Measurements from ENCODE around the gene FAM240B. TPM values are rescaled to one million over a fixed set of nuclear protein-coding genes. Genes with fewer than 3 reads are reported as not detected.

The FAM240B gene
- total RNA-seq, 2 donors from 2014 or later, result not detected

DNA sequence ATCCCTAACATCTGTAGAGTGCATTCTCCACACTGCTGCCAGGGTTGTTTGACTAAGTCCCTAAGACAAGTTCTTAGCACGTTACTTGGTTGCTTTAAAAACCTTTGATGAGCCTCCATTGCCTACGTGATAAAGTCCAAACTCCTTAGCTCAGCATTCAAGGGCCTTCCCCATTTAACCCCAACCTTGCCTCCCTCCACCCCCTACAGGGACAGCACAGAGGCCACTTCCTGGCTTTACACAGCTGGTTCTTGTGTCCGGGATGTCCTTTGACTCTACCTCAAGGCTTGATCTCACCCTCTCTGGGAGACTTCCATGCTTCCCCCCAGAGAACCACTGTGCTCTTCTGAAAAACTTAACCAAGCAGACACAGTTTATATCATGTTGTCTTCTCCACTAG, 29.4 kb downstream of the FAM240B start:
- peaks cover 9 to 22% of the 10 kb centered on the region in 2 donors for H3K27me3 Mint-ChIP-seq
- H3K4me1 Mint-ChIP-seq (ENCODE audit: low read depth in 2 of 2), result peaks cover 0 to 9% of the 10 kb centered on the region in 2 donors

DNA sequence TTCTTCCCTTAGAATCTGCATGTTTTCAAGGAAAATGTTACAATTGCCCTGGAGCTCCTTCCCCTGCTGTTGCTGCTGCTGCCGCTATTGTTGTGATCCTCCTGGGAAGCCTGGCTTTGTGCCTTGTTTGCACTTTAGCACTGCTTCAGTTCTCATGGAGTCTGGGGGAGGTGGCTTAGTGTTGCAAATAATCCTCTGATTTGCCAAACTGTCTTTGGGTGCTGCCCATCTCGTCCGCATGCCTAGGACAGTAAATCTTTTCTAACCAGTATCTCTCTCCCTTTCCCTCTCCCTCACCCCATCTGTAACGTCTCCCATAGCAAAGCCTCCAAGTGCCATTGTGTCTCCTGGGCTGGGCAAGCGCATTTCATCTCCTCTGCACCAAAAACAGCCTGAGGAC, 30.3 kb downstream of the FAM240B start:
- no peak overlapping the region for H3K4me3 Mint-ChIP-seq

More for the DNA sequence above, 29.4 kb downstream of the FAM240B start:
- DNase-seq (ENCODE audit: low spot score) (no peak), ATAC-seq (peak; percentile 20 to 26)
- Mint-ChIP-seq H3K36me3 (no peaks in the 10 kb centered on the region), H3K27ac (no peak overlapping the region), H3K9me3 (no peaks in the 10 kb centered on the region), H3K4me3 (no peak overlapping the region)

GRCh38 chr9:38687992-38688391, 31.9 kb downstream of the FAM240B start:
- ATAC-seq, result no peak
- DNase-seq (ENCODE audit: low spot score), result no peak
- no peaks in the 10 kb centered on the region for H3K9me3 Mint-ChIP-seq
- no peak overlapping the region for H3K4me3 Mint-ChIP-seq
- H3K27me3 Mint-ChIP-seq, result peaks cover 16 to 33% of the 10 kb centered on the region in 2 donors
- peak overlapping the region in 1 of 2 donors; percentile 72 for H3K27ac Mint-ChIP-seq
- H3K36me3 Mint-ChIP-seq, result no peaks in the 10 kb centered on the region
- H3K4me1 Mint-ChIP-seq (ENCODE audit: low read depth in 2 of 2), result peaks cover 0 to 9% of the 10 kb centered on the region in 2 donors

More for the DNA sequence above, 30.3 kb downstream of the FAM240B start:
- H3K9me3 Mint-ChIP-seq, result no peaks in the 10 kb centered on the region
- DNase-seq (ENCODE audit: low spot score), result no peak
- no peak for ATAC-seq
- no peaks in the 10 kb centered on the region for H3K36me3 Mint-ChIP-seq
- H3K27me3 Mint-ChIP-seq, result peaks cover 15 to 31% of the 10 kb centered on the region in 2 donors
- no peak overlapping the region for H3K27ac Mint-ChIP-seq
- peaks cover 0 to 9% of the 10 kb centered on the region in 2 donors for H3K4me1 Mint-ChIP-seq (ENCODE audit: low read depth in 2 of 2)

- peaks cover 14 to 29% of the 10 kb centered on the region in 2 donors for H3K27me3 Mint-ChIP-seq
- H3K36me3 Mint-ChIP-seq, result no peaks in the 10 kb centered on the region
- H3K9me3 Mint-ChIP-seq, result no peaks in the 10 kb centered on the region
- H3K4me1 Mint-ChIP-seq (ENCODE audit: low read depth in 2 of 2), result peaks cover 0 to 9% of the 10 kb centered on the region in 2 donors
- DNase-seq (ENCODE audit: low spot score), result peak; percentile 64
- ATAC-seq, result peak in 1 of 2 donors; percentile 82
- H3K27ac Mint-ChIP-seq, result peak overlapping the region in 1 of 2 donors; percentile 72
- H3K4me3 Mint-ChIP-seq, result no peak overlapping the region
Observed at GRCh38 chr9:38687389-38687842, 32.5 kb downstream of the FAM240B start.

DNA sequence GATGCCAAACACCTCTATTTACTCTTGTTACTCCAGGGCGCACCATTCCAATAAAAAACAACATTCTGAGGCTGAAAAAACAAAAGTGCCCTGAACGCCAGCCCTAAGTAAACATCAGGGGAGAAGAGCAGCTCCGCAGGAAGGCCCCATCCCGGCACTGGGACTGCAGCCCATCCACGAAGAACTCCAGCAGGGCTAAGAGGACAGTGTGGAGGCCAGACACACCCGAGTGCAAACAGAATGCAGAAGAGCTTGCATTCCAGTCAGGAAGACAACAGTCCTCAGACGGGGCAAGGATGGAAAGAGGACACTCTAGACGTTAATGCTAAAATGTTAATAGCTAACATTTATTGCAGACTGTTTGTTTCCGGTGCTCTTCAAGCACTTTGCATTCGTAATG, 33.0 kb downstream of the FAM240B start:
- Mint-ChIP-seq H3K36me3 (no peaks in the 10 kb centered on the region), H3K4me3 (no peak overlapping the region), H3K4me1 (ENCODE audit: low read depth in 2 of 2) (peaks cover 0 to 9% of the 10 kb centered on the region in 2 donors), H3K27ac (peak overlapping the region in 1 of 2 donors; percentile 72), H3K9me3 (no peaks in the 10 kb centered on the region), H3K27me3 (peaks cover 14 to 29% of the 10 kb centered on the region in 2 donors)
- DNase-seq (ENCODE audit: low spot score) (no peak), ATAC-seq (no peak)

GRCh38 chr9:38685535-38685934, 34.4 kb downstream of the FAM240B start:
- Mint-ChIP-seq H3K4me1 (ENCODE audit: low read depth in 2 of 2) (peaks cover 0 to 9% of the 10 kb centered on the region in 2 donors), H3K4me3 (no peak overlapping the region), H3K36me3 (no peaks in the 10 kb centered on the region), H3K27me3 (peaks cover 14 to 31% of the 10 kb centered on the region in 2 donors), H3K27ac (no peak overlapping the region), H3K9me3 (no peaks in the 10 kb centered on the region)
- no peak for ATAC-seq
- DNase-seq (ENCODE audit: low spot score), result no peak

GRCh38 chr9:38683336-38683735, 36.6 kb downstream of the FAM240B start:
- ATAC-seq, result no peak
- Mint-ChIP-seq H3K9me3 (no peaks in the 10 kb centered on the region), H3K27ac (no peak overlapping the region), H3K36me3 (no peaks in the 10 kb centered on the region), H3K4me3 (no peak overlapping the region), H3K27me3 (peaks cover 14 to 29% of the 10 kb centered on the region in 2 donors), H3K4me1 (ENCODE audit: low read depth in 2 of 2) (peaks cover 0 to 9% of the 10 kb centered on the region in 2 donors)
- no peak for DNase-seq (ENCODE audit: low spot score)

DNA sequence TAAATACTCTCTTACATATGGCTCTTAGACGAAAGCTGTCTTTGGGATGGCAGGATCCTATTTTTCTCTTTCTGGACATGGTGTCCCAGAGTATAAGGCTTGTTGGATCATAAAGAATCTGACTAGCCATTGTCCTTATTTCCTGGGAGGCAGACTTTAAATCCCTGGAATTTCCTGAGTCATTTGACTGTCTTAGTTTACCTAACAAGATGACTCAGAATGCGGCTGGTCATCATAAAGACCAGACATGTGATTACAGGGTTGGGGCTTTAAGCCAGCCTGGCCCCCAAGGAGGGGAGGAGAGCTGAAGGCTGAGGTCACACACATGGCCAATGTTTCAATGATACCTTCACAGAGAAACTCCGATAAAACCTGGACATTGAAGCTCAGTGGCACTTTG, 37.2 kb downstream of the FAM240B start:
- DNase-seq (ENCODE audit: low spot score) (no peak), ATAC-seq (no peak)
- H3K4me3 Mint-ChIP-seq, result no peak overlapping the region
- no peak overlapping the region for H3K27ac Mint-ChIP-seq
- no peaks in the 10 kb centered on the region for H3K36me3 Mint-ChIP-seq
- H3K27me3 Mint-ChIP-seq, result peaks cover 14 to 31% of the 10 kb centered on the region in 2 donors
- no peaks in the 10 kb centered on the region for H3K9me3 Mint-ChIP-seq
- peaks cover 0 to 7% of the 10 kb centered on the region in 2 donors for H3K4me1 Mint-ChIP-seq (ENCODE audit: low read depth in 2 of 2)

- no peak for DNase-seq (ENCODE audit: low spot score)
- Mint-ChIP-seq H3K9me3 (no peaks in the 10 kb centered on the region), H3K36me3 (no peaks in the 10 kb centered on the region), H3K27me3 (peaks cover 20 to 38% of the 10 kb centered on the region in 2 donors), H3K4me1 (ENCODE audit: low read depth in 2 of 2) (peaks cover 0 to 1% of the 10 kb centered on the region in 2 donors), H3K27ac (no peak overlapping the region), H3K4me3 (no peak overlapping the region)
- peak in 1 of 2 donors; percentile 21 for ATAC-seq
Observed at GRCh38 chr9:38681747-38682227, 38.1 kb downstream of the FAM240B start.

DNA sequence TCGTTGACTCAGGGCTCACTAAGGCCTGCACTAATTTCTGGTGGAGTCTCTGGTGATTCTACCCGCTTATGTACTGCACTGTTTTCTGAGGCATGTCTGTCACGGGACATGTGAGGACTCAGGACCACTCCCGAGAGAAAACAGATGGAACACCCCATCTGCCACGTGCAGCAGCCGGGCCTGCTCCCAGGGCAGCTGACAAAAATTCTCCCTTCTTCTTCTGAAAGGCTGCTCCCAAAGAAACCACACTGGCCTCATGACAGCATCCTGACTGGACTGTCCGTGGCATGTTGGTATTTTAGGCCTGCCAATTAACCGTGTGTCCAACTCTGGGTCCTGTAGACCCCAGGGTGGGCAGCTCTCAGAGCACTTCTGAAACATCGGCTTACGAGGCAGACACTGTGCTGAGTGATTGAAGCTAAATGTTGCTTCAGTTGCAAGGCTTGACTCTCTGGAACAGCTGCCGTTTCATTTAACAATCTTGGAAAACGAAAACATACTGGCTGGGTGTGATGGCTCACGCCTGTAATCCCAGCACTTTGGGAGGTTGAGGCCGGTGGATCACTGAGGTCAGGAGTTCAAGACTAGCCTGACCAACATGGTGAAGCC, 39.0 kb downstream of the FAM240B start:
- Mint-ChIP-seq H3K4me3 (no peak overlapping the region), H3K36me3 (no peaks in the 10 kb centered on the region), H3K9me3 (no peaks in the 10 kb centered on the region), H3K27me3 (peaks cover 19 to 34% of the 10 kb centered on the region in 2 donors), H3K4me1 (ENCODE audit: low read depth in 2 of 2) (no peaks in the 10 kb centered on the region), H3K27ac (no peak overlapping the region)
- no peak for DNase-seq (ENCODE audit: low spot score)
- ATAC-seq, result no peak

GRCh38 chr9:38677660-38678303, 42.2 kb downstream of the FAM240B start:
- H3K27me3 Mint-ChIP-seq, result peaks cover 9 to 22% of the 10 kb centered on the region in 2 donors
- H3K4me1 Mint-ChIP-seq (ENCODE audit: low read depth in 2 of 2), result no peaks in the 10 kb centered on the region
- H3K9me3 Mint-ChIP-seq, result no peaks in the 10 kb centered on the region
- no peak overlapping the region for H3K4me3 Mint-ChIP-seq
- no peak overlapping the region for H3K27ac Mint-ChIP-seq
- ATAC-seq (peak in 1 of 2 donors; percentile 8), DNase-seq (ENCODE audit: low spot score) (no peak)
- H3K36me3 Mint-ChIP-seq, result no peaks in the 10 kb centered on the region

DNA sequence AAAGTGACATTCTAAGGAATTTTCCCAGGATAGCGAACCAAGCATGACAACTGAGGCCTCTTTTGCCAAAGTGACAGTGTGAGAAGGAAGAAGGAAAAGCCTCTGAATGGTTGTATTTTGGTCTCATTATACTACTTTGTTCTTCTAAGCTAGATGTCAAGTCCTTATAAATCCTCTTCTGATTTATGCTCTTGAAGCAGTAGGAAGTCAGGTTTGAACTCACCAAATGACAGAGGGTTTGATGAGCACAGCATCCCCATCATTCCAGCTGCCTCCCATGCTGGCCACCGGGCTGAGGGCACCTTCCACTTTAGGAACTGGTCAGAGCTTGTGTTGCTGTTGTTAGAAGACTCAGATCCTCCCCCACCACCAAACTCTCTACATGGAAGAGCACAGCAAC, 44.1 kb downstream of the FAM240B start:
- Mint-ChIP-seq H3K4me1 (ENCODE audit: low read depth in 2 of 2) (peaks cover 4% of the 10 kb centered on the region in 2 donors), H3K9me3 (no peaks in the 10 kb centered on the region), H3K36me3 (no peaks in the 10 kb centered on the region), H3K27ac (no peak overlapping the region), H3K27me3 (peaks cover 9 to 22% of the 10 kb centered on the region in 2 donors), H3K4me3 (no peak overlapping the region)
- DNase-seq (ENCODE audit: low spot score) (no peak), ATAC-seq (no peak)

GRCh38 chr9:38675211-38675610, 44.7 kb downstream of the FAM240B start:
- H3K27me3 Mint-ChIP-seq, result peaks cover 9 to 17% of the 10 kb centered on the region in 2 donors
- no peaks in the 10 kb centered on the region for H3K9me3 Mint-ChIP-seq
- DNase-seq (ENCODE audit: low spot score) (no peak), ATAC-seq (no peak)
- H3K27ac Mint-ChIP-seq, result no peak overlapping the region
- H3K4me3 Mint-ChIP-seq, result no peak overlapping the region
- H3K4me1 Mint-ChIP-seq (ENCODE audit: low read depth in 2 of 2), result peaks cover 4% of the 10 kb centered on the region in 2 donors
- no peaks in the 10 kb centered on the region for H3K36me3 Mint-ChIP-seq
